ENCODE measurements around the gene SLC25A30.
A peak's percentile ranks its signal among the peaks of the same experiment; 100 is the strongest.

GRCh38 chr13:45417790-45418534, at the start of gene SLC25A30:
- TF ChIP-seq CTCF (IDR thresholded peaks at IDR 0.05) (no peak), POLR2A (IDR thresholded peaks at IDR 0.05) (peak in 1 of 4 donors; percentile 46), EP300 (IDR thresholded peaks at IDR 0.05) (no peak), POLR2AphosphoS5 (IDR thresholded peaks at IDR 0.05) (peak; percentile 15 to 68 (median 68))

All from stomach (tissue), 4 donors.